ENCODE results near the gene KLHDC8B.

Gene KLHDC8B

DNA sequence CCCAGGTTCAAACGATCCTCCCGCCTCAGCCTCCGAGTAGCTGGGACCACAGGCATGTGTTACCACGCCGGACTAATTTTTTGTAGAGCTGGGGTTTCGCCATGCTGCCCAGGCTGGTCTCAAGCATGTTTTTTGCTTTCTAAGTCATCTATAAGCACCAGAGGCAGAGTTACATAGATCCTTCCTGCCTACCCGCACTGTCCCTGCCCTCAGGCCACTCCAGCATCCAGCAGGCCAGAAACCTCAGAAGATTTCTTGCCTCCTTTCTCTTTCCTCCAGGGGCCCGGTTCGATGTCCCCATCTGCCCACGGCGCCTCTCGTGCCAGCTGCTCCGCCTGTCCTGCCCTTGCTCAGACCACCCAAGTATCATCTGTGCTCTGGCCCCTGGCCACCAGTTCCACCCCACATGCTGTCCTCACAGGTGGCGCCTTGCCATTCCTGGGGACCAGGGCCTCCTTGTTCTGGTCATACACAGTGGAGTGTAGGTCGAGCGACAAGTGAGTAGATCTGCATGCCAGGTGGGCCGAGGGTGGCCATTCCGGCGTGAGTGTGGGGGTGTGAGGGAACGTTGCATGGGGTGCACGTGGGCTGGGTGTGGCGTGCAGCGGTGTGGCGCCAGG, 27.3 kb downstream of the KLHDC8B start:
- Histone ChIP-seq H3K9me2 (ENCODE audit: low read depth, low read length) (no peaks in the 10 kb centered on the region), H3K9ac (ENCODE audit: low read length) (no peak overlapping the region), H2AFZ (ENCODE audit: low read length) (no peak overlapping the region), H3K27me3 (ENCODE audit: insufficient read depth, low read length) (no peaks in the 10 kb centered on the region), H3K4me1 (ENCODE audit: insufficient read depth, low read length, severe bottlenecking) (no peaks in the 10 kb centered on the region), H4K20me1 (ENCODE audit: insufficient read depth, low read length) (no peaks in the 10 kb centered on the region), H3K9me3 (ENCODE audit: low read length) (no peaks in the 10 kb centered on the region), H3K27ac (ENCODE audit: low read depth, low read length, poor library complexity, severe bottlenecking) (no peak overlapping the region), H3K79me2 (ENCODE audit: insufficient read depth, low read length) (no peaks in the 10 kb centered on the region), H3K4me2 (ENCODE audit: low read length) (no peak overlapping the region), H3K4me3 (ENCODE audit: low read depth, low read length, poor library complexity, severe bottlenecking) (no peak overlapping the region), H3F3A (ENCODE audit: insufficient read depth, low read length) (no peaks in the 10 kb centered on the region), H3K36me3 (ENCODE audit: insufficient read depth, low read length) (no peaks in the 10 kb centered on the region)
- TF ChIP-seq, protein P1, sequence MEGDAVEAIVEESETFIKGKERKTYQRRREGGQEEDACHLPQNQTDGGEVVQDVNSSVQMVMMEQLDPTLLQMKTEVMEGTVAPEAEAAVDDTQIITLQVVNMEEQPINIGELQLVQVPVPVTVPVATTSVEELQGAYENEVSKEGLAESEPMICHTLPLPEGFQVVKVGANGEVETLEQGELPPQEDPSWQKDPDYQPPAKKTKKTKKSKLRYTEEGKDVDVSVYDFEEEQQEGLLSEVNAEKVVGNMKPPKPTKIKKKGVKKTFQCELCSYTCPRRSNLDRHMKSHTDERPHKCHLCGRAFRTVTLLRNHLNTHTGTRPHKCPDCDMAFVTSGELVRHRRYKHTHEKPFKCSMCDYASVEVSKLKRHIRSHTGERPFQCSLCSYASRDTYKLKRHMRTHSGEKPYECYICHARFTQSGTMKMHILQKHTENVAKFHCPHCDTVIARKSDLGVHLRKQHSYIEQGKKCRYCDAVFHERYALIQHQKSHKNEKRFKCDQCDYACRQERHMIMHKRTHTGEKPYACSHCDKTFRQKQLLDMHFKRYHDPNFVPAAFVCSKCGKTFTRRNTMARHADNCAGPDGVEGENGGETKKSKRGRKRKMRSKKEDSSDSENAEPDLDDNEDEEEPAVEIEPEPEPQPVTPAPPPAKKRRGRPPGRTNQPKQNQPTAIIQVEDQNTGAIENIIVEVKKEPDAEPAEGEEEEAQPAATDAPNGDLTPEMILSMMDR (IDR thresholded peaks at IDR 0.05; ENCODE audit: low read length), result no peak
- TF ChIP-seq EZH2 (IDR thresholded peaks at IDR 0.05; ENCODE audit: borderline replicate concordance, low read length), result no peak

GRCh38 chr3:49199239-49199899, 28.0 kb downstream of the KLHDC8B start:
- no peak overlapping the region for H2AFZ ChIP-seq (ENCODE audit: low read length)
- H3K4me3 ChIP-seq (ENCODE audit: low read depth, low read length, poor library complexity, severe bottlenecking), result no peak overlapping the region
- H3K79me2 ChIP-seq (ENCODE audit: insufficient read depth, low read length), result no peaks in the 10 kb centered on the region
- no peaks in the 10 kb centered on the region for H3K4me1 ChIP-seq (ENCODE audit: insufficient read depth, low read length, severe bottlenecking)
- no peaks in the 10 kb centered on the region for H3K27me3 ChIP-seq (ENCODE audit: insufficient read depth, low read length)
- no peak for TF ChIP-seq EZH2 (IDR thresholded peaks at IDR 0.05; ENCODE audit: borderline replicate concordance, low read length)
- TF ChIP-seq, protein P1 (IDR thresholded peaks at IDR 0.05; ENCODE audit: low read length), result no peak
- no peaks in the 10 kb centered on the region for H3K9me3 ChIP-seq (ENCODE audit: low read length)
- no peaks in the 10 kb centered on the region for H4K20me1 ChIP-seq (ENCODE audit: insufficient read depth, low read length)
- no peak overlapping the region for H3K4me2 ChIP-seq (ENCODE audit: low read length)
- H3K27ac ChIP-seq (ENCODE audit: low read depth, low read length, poor library complexity, severe bottlenecking), result no peak overlapping the region
- H3K9me2 ChIP-seq (ENCODE audit: low read depth, low read length), result no peaks in the 10 kb centered on the region
- H3K9ac ChIP-seq (ENCODE audit: low read length), result no peak overlapping the region
- no peaks in the 10 kb centered on the region for H3F3A ChIP-seq (ENCODE audit: insufficient read depth, low read length)
- no peaks in the 10 kb centered on the region for H3K36me3 ChIP-seq (ENCODE audit: insufficient read depth, low read length)

- no peak overlapping the region for H3K27ac ChIP-seq (ENCODE audit: low read depth, low read length, poor library complexity, severe bottlenecking)
- H3K9ac ChIP-seq (ENCODE audit: low read length), result no peak overlapping the region
- no peak for TF ChIP-seq EZH2 (IDR thresholded peaks at IDR 0.05; ENCODE audit: borderline replicate concordance, low read length)
- TF ChIP-seq, protein P1 (IDR thresholded peaks at IDR 0.05; ENCODE audit: low read length), result no peak
- H3K9me2 ChIP-seq (ENCODE audit: low read depth, low read length), result no peaks in the 10 kb centered on the region
- no peak overlapping the region for H3K4me2 ChIP-seq (ENCODE audit: low read length)
- no peaks in the 10 kb centered on the region for H3K36me3 ChIP-seq (ENCODE audit: insufficient read depth, low read length)
- H3F3A ChIP-seq (ENCODE audit: insufficient read depth, low read length), result no peaks in the 10 kb centered on the region
- H3K27me3 ChIP-seq (ENCODE audit: insufficient read depth, low read length), result no peaks in the 10 kb centered on the region
- H3K79me2 ChIP-seq (ENCODE audit: insufficient read depth, low read length), result no peaks in the 10 kb centered on the region
- H4K20me1 ChIP-seq (ENCODE audit: insufficient read depth, low read length), result no peaks in the 10 kb centered on the region
- no peak overlapping the region for H2AFZ ChIP-seq (ENCODE audit: low read length)
- H3K9me3 ChIP-seq (ENCODE audit: low read length), result no peaks in the 10 kb centered on the region
- no peak overlapping the region for H3K4me3 ChIP-seq (ENCODE audit: low read depth, low read length, poor library complexity, severe bottlenecking)
- no peaks in the 10 kb centered on the region for H3K4me1 ChIP-seq (ENCODE audit: insufficient read depth, low read length, severe bottlenecking)
These were observed 28.5 kb downstream of the KLHDC8B start for GRCh38 chr3:49199900-49200281.
